MG63 (cell line): Measurements from ENCODE around the gene CHRNA3. TPM values are rescaled to one million over a fixed set of nuclear protein-coding genes. Genes with fewer than 3 reads are reported as not detected.
"Not testable (repeated sequence)": the region's sequence is repeated elsewhere in the genome, so short reads cannot be mapped to it uniquely, and the experiment has no call there.

Experiments
- DNase-seq: peaks from one replicate; pipeline ENCODE4 v3.0.0-alpha.2; 2020
- H3K27me3 ChIP-seq: fragments of 250-450 bp; sonication (Bioruptor Pico); 2 replicates; pipeline ENCODE4 v1.5.1; 2020; ENCODE audit warnings: mild to moderate bottlenecking, moderate library complexity
- H3K36me3 ChIP-seq: fragments of 250-450 bp; sonication (Bioruptor Pico); 2 replicates; pipeline ENCODE4 v1.5.1; 2020; ENCODE audit warnings: mild to moderate bottlenecking, moderate library complexity
- H3K4me3 ChIP-seq: fragments of 250-450 bp; sonication (Bioruptor Pico); 2 replicates; pipeline ENCODE4 v1.5.1; 2020; ENCODE audit warnings: mild to moderate bottlenecking, moderate library complexity
- H3K9me3 ChIP-seq: fragments of 250-450 bp; sonication (Bioruptor Pico); 2 replicates; pipeline ENCODE4 v1.5.1; 2020; ENCODE audit warnings: mild to moderate bottlenecking, moderate library complexity
- total RNA-seq: library from RNA; depleted of rRNA; stranded (reverse); fragments of >200 nt; shearing (Covaris generic); gene quantifications from 2 replicates; pipeline ENCODE4 v1.2.3, GENCODE V29; 2014; ENCODE audit warnings: low replicate concordance

Gene CHRNA3
- total RNA-seq, 1 experiment from 2014 or later = not detected

GRCh38 chr15:78625606-78626280 is 4.9 kb upstream of the CHRNA3 start:
- DNase-seq = no peak
- H3K36me3 ChIP-seq = no peaks in the 10 kb centered on the region
- peaks cover 41% of the 10 kb centered on the region for H3K27me3 ChIP-seq
- H3K4me3 ChIP-seq = no peak overlapping the region
- H3K9me3 ChIP-seq = no peaks in the 10 kb centered on the region

- Histone ChIP-seq H3K27me3 (peaks cover 49% of the 10 kb centered on the region), H3K9me3 (no peaks in the 10 kb centered on the region), H3K4me3 (no peak overlapping the region), H3K36me3 (no peaks in the 10 kb centered on the region)
- DNase-seq = no peak
These were observed 4.1 kb upstream of the CHRNA3 start for GRCh38 chr15:78624651-78625590.

- Histone ChIP-seq H3K4me3 (no peak overlapping the region), H3K36me3 (no peaks in the 10 kb centered on the region), H3K27me3 (peaks cover 53% of the 10 kb centered on the region), H3K9me3 (no peaks in the 10 kb centered on the region)
- DNase-seq = no peak
These were observed 3.1 kb upstream of the CHRNA3 start for GRCh38 chr15:78623786-78624497.

- Histone ChIP-seq H3K4me3 (no peak overlapping the region), H3K9me3 (no peaks in the 10 kb centered on the region), H3K36me3 (no peaks in the 10 kb centered on the region), H3K27me3 (peaks cover 34% of the 10 kb centered on the region)
- no peak for DNase-seq
These were observed 1.1 kb upstream of the CHRNA3 start for GRCh38 chr15:78621810-78622402.

GRCh38 chr15:78620021-78620526 is 722 bp downstream of the CHRNA3 start:
- no peak for DNase-seq
- Histone ChIP-seq H3K27me3 (peaks cover 34% of the 10 kb centered on the region), H3K36me3 (no peaks in the 10 kb centered on the region), H3K4me3 (peak overlapping the region; percentile 6; the same call in 1 of the 2 replicates), H3K9me3 (no peaks in the 10 kb centered on the region)

- H3K27me3 ChIP-seq = peaks cover 34% of the 10 kb centered on the region
- no peak overlapping the region for H3K4me3 ChIP-seq
- no peaks in the 10 kb centered on the region for H3K9me3 ChIP-seq
- no peak for DNase-seq
- H3K36me3 ChIP-seq = no peaks in the 10 kb centered on the region
These were observed 1.5 kb downstream of the CHRNA3 start for GRCh38 chr15:78619022-78619950.

- Histone ChIP-seq H3K4me3 (no peak overlapping the region), H3K36me3 (no peaks in the 10 kb centered on the region), H3K9me3 (no peaks in the 10 kb centered on the region), H3K27me3 (peaks cover 34% of the 10 kb centered on the region)
- peak; percentile 76 for DNase-seq
These were observed 2.3 kb downstream of the CHRNA3 start for GRCh38 chr15:78618490-78618934.

- H3K4me3 ChIP-seq = no peak overlapping the region
- no peak for DNase-seq
- no peaks in the 10 kb centered on the region for H3K9me3 ChIP-seq
- H3K36me3 ChIP-seq = no peaks in the 10 kb centered on the region
- peaks cover 34% of the 10 kb centered on the region for H3K27me3 ChIP-seq
These were observed 2.7 kb downstream of the CHRNA3 start for GRCh38 chr15:78618064-78618463.

GRCh38 chr15:78617516-78617915 is 3.3 kb downstream of the CHRNA3 start:
- Histone ChIP-seq H3K27me3 (peaks cover 33% of the 10 kb centered on the region), H3K9me3 (no peaks in the 10 kb centered on the region), H3K4me3 (no peak overlapping the region), H3K36me3 (no peaks in the 10 kb centered on the region)
- DNase-seq = no peak

- no peak overlapping the region for H3K4me3 ChIP-seq
- peaks cover 29% of the 10 kb centered on the region for H3K27me3 ChIP-seq
- DNase-seq = no peak
- no peaks in the 10 kb centered on the region for H3K9me3 ChIP-seq
- H3K36me3 ChIP-seq = no peaks in the 10 kb centered on the region
These were observed 3.7 kb downstream of the CHRNA3 start for GRCh38 chr15:78617076-78617475.

GRCh38 chr15:78616506-78616905 is 4.3 kb downstream of the CHRNA3 start:
- H3K4me3 ChIP-seq = no peak overlapping the region
- H3K36me3 ChIP-seq = no peaks in the 10 kb centered on the region
- H3K9me3 ChIP-seq = no peaks in the 10 kb centered on the region
- no peak for DNase-seq
- H3K27me3 ChIP-seq = peaks cover 23% of the 10 kb centered on the region

- H3K4me3 ChIP-seq = no peak overlapping the region
These were observed 5.6 kb downstream of the CHRNA3 start for GRCh38 chr15:78615151-78615589.

GRCh38 chr15:78614021-78614420 is 6.8 kb downstream of the CHRNA3 start:
- Histone ChIP-seq H3K36me3 (no peaks in the 10 kb centered on the region), H3K4me3 (no peak overlapping the region), H3K9me3 (no peaks in the 10 kb centered on the region), H3K27me3 (peaks cover 2% of the 10 kb centered on the region; the same call in 1 of the 2 replicates)
- no peak for DNase-seq

More at GRCh38 chr15:78615151-78615589, 5.6 kb downstream of the CHRNA3 start:
- peaks cover 11% of the 10 kb centered on the region for H3K27me3 ChIP-seq
- no peaks in the 10 kb centered on the region for H3K36me3 ChIP-seq
- no peaks in the 10 kb centered on the region for H3K9me3 ChIP-seq
- DNase-seq = no peak

- not testable (repeated sequence) for DNase-seq, H3K9me3 ChIP-seq, H3K4me3 ChIP-seq, H3K36me3 ChIP-seq
- H3K27me3 ChIP-seq = peaks cover 20% of the 10 kb centered on the region
These were observed 11.2 kb downstream of the CHRNA3 start for GRCh38 chr15:78609551-78609950.

GRCh38 chr15:78605680-78606079 is 15.1 kb downstream of the CHRNA3 start:
- no peaks in the 10 kb centered on the region for H3K9me3 ChIP-seq
- H3K27me3 ChIP-seq = peaks cover 33% of the 10 kb centered on the region
- DNase-seq = no peak
- no peaks in the 10 kb centered on the region for H3K36me3 ChIP-seq
- no peak overlapping the region for H3K4me3 ChIP-seq
